ENCODE results near the gene RERG.

DNA sequence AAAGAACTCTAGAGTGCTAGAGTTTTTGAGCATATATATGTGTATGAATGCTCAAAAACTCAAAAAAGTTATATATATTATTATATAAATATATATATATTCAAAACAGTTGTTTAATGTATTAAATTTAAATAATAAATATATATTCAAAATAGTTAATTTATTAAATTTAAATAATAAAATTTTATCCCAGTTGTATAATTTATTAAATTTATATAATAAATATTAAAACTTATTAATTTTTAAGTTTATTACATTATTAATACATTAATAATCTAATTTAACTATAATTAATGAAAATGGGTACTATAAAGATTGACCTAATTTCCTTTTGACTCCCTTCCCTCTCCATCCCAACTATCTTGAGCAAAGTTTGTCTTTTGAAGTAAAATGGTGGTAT, 97.8 kb downstream of the RERG start:
- TF ChIP-seq POLR2A (IDR thresholded peaks at IDR 0.05; ENCODE audit: low read depth, low read length) (no peak), POLR2AphosphoS5 (IDR thresholded peaks at IDR 0.05; ENCODE audit: insufficient read depth, low read depth, low read length) (no peak), CTCF (IDR thresholded peaks at IDR 0.05; ENCODE audit: extremely low read depth in 1 of 2, insufficient read depth in 1 of 2, low read depth in 1 of 2, low read length in 2 of 2) (no peak), JUN (IDR thresholded peaks at IDR 0.05; ENCODE audit: borderline replicate concordance, insufficient read depth, insufficient read length, low read depth) (no peak)
